ENCODE measurements around the gene CIB2. TPM values are rescaled to one million over a fixed set of nuclear protein-coding genes. Genes with fewer than 3 reads are reported as not detected.
A peak's percentile ranks its signal among the peaks of the same experiment; 100 is the strongest.

CIB2 gene
- polyA plus RNA-seq, 2 donors = 0.49 to 2.6 TPM

GRCh38 chr15:78077871-78078210, 53.4 kb downstream of the CIB2 start:
- Histone ChIP-seq H3K27ac (ENCODE audit: low read depth in 2 of 2, low read length in 1 of 2) (peak overlapping the region in 1 of 2 donors; percentile 85), H3K4me3 (ENCODE audit: low read depth in 1 of 2, low read length in 2 of 2) (peak overlapping the region; percentile 80 to 82), H3K4me1 (ENCODE audit: control insufficient read depth in 2 of 2, insufficient read depth in 2 of 2, low read length in 1 of 2) (peaks cover 0 to 7% of the 10 kb centered on the region in 2 donors), H3K36me3 (ENCODE audit: control insufficient read depth in 2 of 2, insufficient read depth in 2 of 2, low read length in 1 of 2) (no peaks in the 10 kb centered on the region), H3K9me3 (ENCODE audit: control insufficient read depth in 2 of 2, insufficient read depth in 1 of 2, low read depth in 1 of 2, low read length in 1 of 2) (no peaks in the 10 kb centered on the region), H3K27me3 (ENCODE audit: control insufficient read depth in 1 of 2, insufficient read depth in 2 of 2, low read length in 2 of 2) (no peaks in the 10 kb centered on the region)
- 11 to 23% methylated on average over 7 of the region's 7 CpGs for WGBS, 2 donors

- H3K36me3 ChIP-seq (ENCODE audit: control insufficient read depth in 2 of 2, insufficient read depth in 2 of 2, low read length in 1 of 2) = no peaks in the 10 kb centered on the region
- WGBS, 2 donors = 0 to 1% methylated on average over 65 to 104 of the region's 104 CpGs
- peaks cover 0 to 7% of the 10 kb centered on the region in 2 donors for H3K4me1 ChIP-seq (ENCODE audit: control insufficient read depth in 2 of 2, insufficient read depth in 2 of 2, low read length in 1 of 2)
- H3K4me3 ChIP-seq (ENCODE audit: low read depth in 1 of 2, low read length in 2 of 2) = peak within 1 kb of the TSS; percentile 80 to 82
- no peaks in the 10 kb centered on the region for H3K9me3 ChIP-seq (ENCODE audit: control insufficient read depth in 2 of 2, insufficient read depth in 1 of 2, low read depth in 1 of 2, low read length in 1 of 2)
- peak within 1 kb of the TSS; percentile 85 to 89 for H3K27ac ChIP-seq (ENCODE audit: low read depth in 2 of 2, low read length in 1 of 2)
- no peaks in the 10 kb centered on the region for H3K27me3 ChIP-seq (ENCODE audit: control insufficient read depth in 1 of 2, insufficient read depth in 2 of 2, low read length in 2 of 2)
Measured at GRCh38 chr15:78077053-78077870, 54.0 kb downstream of the CIB2 start, which contains the start of gene TBC1D2B. TBC1D2B (minus strand) TSS chr15:78077711; CDS start chr15:78077652, 59 bp downstream.

GRCh38 chr15:78076231-78077052, 54.8 kb downstream of the CIB2 start:
- Histone ChIP-seq H3K4me1 (ENCODE audit: control insufficient read depth in 2 of 2, insufficient read depth in 2 of 2, low read length in 1 of 2) (peaks cover 0 to 5% of the 10 kb centered on the region in 2 donors), H3K36me3 (ENCODE audit: control insufficient read depth in 2 of 2, insufficient read depth in 2 of 2, low read length in 1 of 2) (no peaks in the 10 kb centered on the region), H3K27me3 (ENCODE audit: control insufficient read depth in 1 of 2, insufficient read depth in 2 of 2, low read length in 2 of 2) (no peaks in the 10 kb centered on the region), H3K27ac (ENCODE audit: low read depth in 2 of 2, low read length in 1 of 2) (peak overlapping the region; percentile 85 to 89), H3K9me3 (ENCODE audit: control insufficient read depth in 2 of 2, insufficient read depth in 1 of 2, low read depth in 1 of 2, low read length in 1 of 2) (no peaks in the 10 kb centered on the region), H3K4me3 (ENCODE audit: low read depth in 1 of 2, low read length in 2 of 2) (peak overlapping the region; percentile 80 to 82)
- WGBS, 2 donors = 33 to 40% methylated on average over 17 of the region's 17 CpGs

GRCh38 chr15:78075490-78076230, 55.6 kb downstream of the CIB2 start:
- Histone ChIP-seq H3K27me3 (ENCODE audit: control insufficient read depth in 1 of 2, insufficient read depth in 2 of 2, low read length in 2 of 2) (no peaks in the 10 kb centered on the region), H3K9me3 (ENCODE audit: control insufficient read depth in 2 of 2, insufficient read depth in 1 of 2, low read depth in 1 of 2, low read length in 1 of 2) (no peaks in the 10 kb centered on the region), H3K27ac (ENCODE audit: low read depth in 2 of 2, low read length in 1 of 2) (peak overlapping the region; percentile 85 to 89), H3K36me3 (ENCODE audit: control insufficient read depth in 2 of 2, insufficient read depth in 2 of 2, low read length in 1 of 2) (no peaks in the 10 kb centered on the region), H3K4me3 (ENCODE audit: low read depth in 1 of 2, low read length in 2 of 2) (peak overlapping the region in 1 of 2 donors; percentile 80), H3K4me1 (ENCODE audit: control insufficient read depth in 2 of 2, insufficient read depth in 2 of 2, low read length in 1 of 2) (peaks cover 0 to 5% of the 10 kb centered on the region in 2 donors)
- 16 to 21% methylated on average over 7 of the region's 7 CpGs for WGBS, 2 donors

- Histone ChIP-seq H3K36me3 (ENCODE audit: control insufficient read depth in 2 of 2, insufficient read depth in 2 of 2, low read length in 1 of 2) (no peaks in the 10 kb centered on the region), H3K27ac (ENCODE audit: low read depth in 2 of 2, low read length in 1 of 2) (no peak overlapping the region), H3K4me3 (ENCODE audit: low read depth in 1 of 2, low read length in 2 of 2) (no peak overlapping the region), H3K4me1 (ENCODE audit: control insufficient read depth in 2 of 2, insufficient read depth in 2 of 2, low read length in 1 of 2) (peaks cover 0 to 8% of the 10 kb centered on the region in 2 donors), H3K9me3 (ENCODE audit: control insufficient read depth in 2 of 2, insufficient read depth in 1 of 2, low read depth in 1 of 2, low read length in 1 of 2) (no peaks in the 10 kb centered on the region), H3K27me3 (ENCODE audit: control insufficient read depth in 1 of 2, insufficient read depth in 2 of 2, low read length in 2 of 2) (no peaks in the 10 kb centered on the region)
- WGBS, 2 donors = 85 to 90% methylated on average over 5 of the region's 5 CpGs
Measured at GRCh38 chr15:78073046-78073787, 58.0 kb downstream of the CIB2 start.

GRCh38 chr15:78072080-78072892, 59.0 kb downstream of the CIB2 start:
- 50 to 56% methylated on average over 9 of the region's 9 CpGs for WGBS, 2 donors
- H3K4me1 ChIP-seq (ENCODE audit: control insufficient read depth in 2 of 2, insufficient read depth in 2 of 2, low read length in 1 of 2) = peaks cover 3 to 11% of the 10 kb centered on the region in 2 donors
- H3K27ac ChIP-seq (ENCODE audit: low read depth in 2 of 2, low read length in 1 of 2) = peak overlapping the region; percentile 4 to 66
- no peak overlapping the region for H3K4me3 ChIP-seq (ENCODE audit: low read depth in 1 of 2, low read length in 2 of 2)
- no peaks in the 10 kb centered on the region for H3K36me3 ChIP-seq (ENCODE audit: control insufficient read depth in 2 of 2, insufficient read depth in 2 of 2, low read length in 1 of 2)
- no peaks in the 10 kb centered on the region for H3K27me3 ChIP-seq (ENCODE audit: control insufficient read depth in 1 of 2, insufficient read depth in 2 of 2, low read length in 2 of 2)
- no peaks in the 10 kb centered on the region for H3K9me3 ChIP-seq (ENCODE audit: control insufficient read depth in 2 of 2, insufficient read depth in 1 of 2, low read depth in 1 of 2, low read length in 1 of 2)

GRCh38 chr15:78071383-78071782, 59.9 kb downstream of the CIB2 start:
- no peaks in the 10 kb centered on the region for H3K27me3 ChIP-seq (ENCODE audit: control insufficient read depth in 1 of 2, insufficient read depth in 2 of 2, low read length in 2 of 2)
- H3K4me1 ChIP-seq (ENCODE audit: control insufficient read depth in 2 of 2, insufficient read depth in 2 of 2, low read length in 1 of 2) = peaks cover 6 to 14% of the 10 kb centered on the region in 2 donors
- no peaks in the 10 kb centered on the region for H3K36me3 ChIP-seq (ENCODE audit: control insufficient read depth in 2 of 2, insufficient read depth in 2 of 2, low read length in 1 of 2)
- H3K4me3 ChIP-seq (ENCODE audit: low read depth in 1 of 2, low read length in 2 of 2) = no peak overlapping the region
- 61 to 81% methylated on average over 2 of the region's 2 CpGs for WGBS, 2 donors
- peak overlapping the region in 1 of 2 donors; percentile 4 for H3K27ac ChIP-seq (ENCODE audit: low read depth in 2 of 2, low read length in 1 of 2)
- no peaks in the 10 kb centered on the region for H3K9me3 ChIP-seq (ENCODE audit: control insufficient read depth in 2 of 2, insufficient read depth in 1 of 2, low read depth in 1 of 2, low read length in 1 of 2)

GRCh38 chr15:78070049-78070700, 61.1 kb downstream of the CIB2 start:
- Histone ChIP-seq H3K27ac (ENCODE audit: low read depth in 2 of 2, low read length in 1 of 2) (no peak overlapping the region), H3K9me3 (ENCODE audit: control insufficient read depth in 2 of 2, insufficient read depth in 1 of 2, low read depth in 1 of 2, low read length in 1 of 2) (no peaks in the 10 kb centered on the region), H3K4me1 (ENCODE audit: control insufficient read depth in 2 of 2, insufficient read depth in 2 of 2, low read length in 1 of 2) (peaks cover 6 to 16% of the 10 kb centered on the region in 2 donors), H3K27me3 (ENCODE audit: control insufficient read depth in 1 of 2, insufficient read depth in 2 of 2, low read length in 2 of 2) (no peaks in the 10 kb centered on the region), H3K4me3 (ENCODE audit: low read depth in 1 of 2, low read length in 2 of 2) (no peak overlapping the region), H3K36me3 (ENCODE audit: control insufficient read depth in 2 of 2, insufficient read depth in 2 of 2, low read length in 1 of 2) (no peaks in the 10 kb centered on the region)
- 73 to 75% methylated on average over 4 of the region's 4 CpGs for WGBS, 2 donors

Data from esophagus (tissue), 2 donors.